H9 (cell line): ENCODE data around the gene DPP10. TPM values are rescaled to one million over a fixed set of nuclear protein-coding genes. Genes with fewer than 3 reads are reported as not detected.

ENCODE experiments used
- DNase-seq: peaks from one replicate; pipeline ENCODE4 v3.0.0-alpha.2; 2017
- H2AFZ ChIP-seq: one replicate; pipeline ENCODE4 v1.6.1; 2013; ENCODE audit warnings: mild to moderate bottlenecking, low read length, control low read depth, moderate library complexity
- H2AK5ac ChIP-seq: 2 replicates; pipeline ENCODE4 v1.6.1; 2013; ENCODE audit warnings: low read length, control low read depth, mixed read lengths; ENCODE audit not compliant: insufficient read length
- H2BK120ac ChIP-seq: one replicate; pipeline ENCODE4 v1.6.1; 2013; ENCODE audit warnings: low read depth, mild to moderate bottlenecking, low read length, control low read depth, inconsistent platforms; ENCODE audit not compliant: poor library complexity, severe bottlenecking
- H2BK12ac ChIP-seq: 2 replicates; pipeline ENCODE4 v1.6.1; 2013; ENCODE audit warnings: low read length, control low read depth, mixed read lengths, low read depth; ENCODE audit not compliant: insufficient read length
- H2BK15ac ChIP-seq: 2 replicates; pipeline ENCODE4 v1.6.1; 2013; ENCODE audit warnings: low read depth, low read length, control low read depth
- H2BK20ac ChIP-seq: one replicate; pipeline ENCODE4 v1.6.1; 2013; ENCODE audit warnings: low read depth, mild to moderate bottlenecking, low read length, control low read depth, inconsistent platforms; ENCODE audit not compliant: poor library complexity, severe bottlenecking
- H2BK5ac ChIP-seq: 2 replicates; pipeline ENCODE4 v1.6.1; 2013; ENCODE audit warnings: low read length, control low read depth, mixed read lengths; ENCODE audit not compliant: insufficient read length
- H3K14ac ChIP-seq: 2 replicates; pipeline ENCODE4 v1.6.1; 2013; ENCODE audit warnings: low read length, control low read depth; ENCODE audit not compliant: insufficient read depth
- H3K18ac ChIP-seq: 2 replicates; pipeline ENCODE4 v1.6.1; 2013; ENCODE audit warnings: low read depth, mild to moderate bottlenecking, mixed read lengths, low read length, control low read depth; ENCODE audit not compliant: insufficient read length
- H3K23ac ChIP-seq: 2 replicates; pipeline ENCODE4 v1.6.1; 2013; ENCODE audit warnings: low read length, control low read depth, mixed read lengths, low read depth; ENCODE audit not compliant: insufficient read length
- H3K23me2 ChIP-seq: 2 replicates; pipeline ENCODE4 v1.6.1; 2013; ENCODE audit warnings: low read depth, mild to moderate bottlenecking, mixed read lengths, low read length, control low read depth; ENCODE audit not compliant: insufficient read length, poor library complexity, severe bottlenecking
- H3K27ac ChIP-seq: 2 replicates; pipeline ENCODE4 v1.5.1; 2013; ENCODE audit warnings: low read length, control low read depth, mixed read lengths, low read depth; ENCODE audit not compliant: insufficient read length
- H3K27me3 ChIP-seq: 2 replicates; pipeline ENCODE4 v1.6.1; 2013; ENCODE audit warnings: low read length, control low read depth, inconsistent platforms; ENCODE audit not compliant: insufficient read depth
- H3K4ac ChIP-seq: 2 replicates; pipeline ENCODE4 v1.6.1; 2013; ENCODE audit warnings: low read depth, mild to moderate bottlenecking, control low read depth, inconsistent platforms, low read length, moderate library complexity
- H3K4me1 ChIP-seq: 2 replicates; pipeline ENCODE4 v1.6.1; 2013; ENCODE audit warnings: low read length, control low read depth, inconsistent platforms; ENCODE audit not compliant: insufficient read depth
- H3K4me2 ChIP-seq: 2 replicates; pipeline ENCODE4 v1.6.1; 2013; ENCODE audit warnings: low read length, control low read depth, mixed read lengths; ENCODE audit not compliant: insufficient read length, insufficient read depth
- H3K56ac ChIP-seq: 2 replicates; pipeline ENCODE4 v1.6.1; 2013; ENCODE audit warnings: low read depth, mild to moderate bottlenecking, mixed read lengths, low read length, control low read depth; ENCODE audit not compliant: insufficient read length
- H3K79me1 ChIP-seq: 2 replicates; pipeline ENCODE4 v1.6.1; 2013; ENCODE audit warnings: low read depth, mild to moderate bottlenecking, moderate library complexity, low read length, control low read depth, inconsistent platforms; ENCODE audit not compliant: insufficient read depth, poor library complexity, severe bottlenecking
- H3K79me2 ChIP-seq: 2 replicates; pipeline ENCODE4 v1.6.1; 2013; ENCODE audit warnings: low read length, control low read depth, inconsistent platforms; ENCODE audit not compliant: insufficient read depth
- H3K9ac ChIP-seq: 2 replicates; pipeline ENCODE4 v1.6.1; 2013; ENCODE audit warnings: low read length, control low read depth, mixed read lengths; ENCODE audit not compliant: insufficient read length; ENCODE audit errors: extremely low read depth
- H3K9me3 ChIP-seq: one replicate; pipeline ENCODE4 v1.6.1; 2013; ENCODE audit warnings: low read depth, low read length, inconsistent platforms; ENCODE audit not compliant: control insufficient read depth
- H3T11ph ChIP-seq: one replicate; pipeline ENCODE4 v1.6.1; 2013; ENCODE audit warnings: mild to moderate bottlenecking, low read length, control low read depth, inconsistent platforms
- H4K20me1 ChIP-seq: one replicate; pipeline ENCODE4 v1.6.1; 2013; ENCODE audit not compliant: control insufficient read depth, insufficient read length, insufficient read depth
- H4K5ac ChIP-seq: 2 replicates; pipeline ENCODE4 v1.6.1; 2013; ENCODE audit warnings: low read depth, mild to moderate bottlenecking, mixed read lengths, low read length, control low read depth; ENCODE audit not compliant: insufficient read length
- H4K8ac ChIP-seq: replicated peaks from 2 replicates; pipeline ENCODE4 v1.6.1; 2013; ENCODE audit warnings: low read length, control low read depth, mixed read lengths, low read depth; ENCODE audit not compliant: insufficient read length
- H4K91ac ChIP-seq: 2 replicates; pipeline ENCODE4 v1.6.1; 2013; ENCODE audit warnings: low read depth, mild to moderate bottlenecking, moderate library complexity, mixed read lengths, low read length, control low read depth; ENCODE audit not compliant: insufficient read length
- H3K27ac Mint-ChIP-seq, 3 experiments: 2 replicates in 2 of 3; 3 replicates in 1 of 3; pipeline ENCODE4 v1.8.0; 2020 to 2021; ENCODE audit warnings: mixed read lengths in 3 of 3, mild to moderate bottlenecking in 1 of 3, moderate library complexity in 1 of 3
- H3K27me3 Mint-ChIP-seq: 2 replicates; pipeline ENCODE4 v1.8.0; 2021; ENCODE audit warnings: low read depth, mild to moderate bottlenecking, moderate library complexity, mixed read lengths
- H3K36me3 Mint-ChIP-seq, 3 experiments: 2 replicates in 2 of 3; 3 replicates in 1 of 3; pipeline ENCODE4 v1.8.0; 2020 to 2021; ENCODE audit warnings: low read depth in 3 of 3, mixed read lengths in 3 of 3; ENCODE audit not compliant: insufficient read depth in 1 of 3
- H3K4me1 Mint-ChIP-seq, 2 experiments: 2 replicates each; pipeline ENCODE4 v1.8.0; 2020; ENCODE audit warnings: mixed read lengths in 2 of 2
- H3K4me3 Mint-ChIP-seq, 2 experiments: 2 replicates in 1 of 2; 3 replicates in 1 of 2; pipeline ENCODE4 v1.8.0; 2020 to 2021; ENCODE audit warnings: mild to moderate bottlenecking in 2 of 2, mixed read lengths in 2 of 2, moderate library complexity in 1 of 2
- H3K9me3 Mint-ChIP-seq, 2 experiments: 2 replicates in 1 of 2; 3 replicates in 1 of 2; pipeline ENCODE4 v1.8.0; 2020; ENCODE audit warnings: mild to moderate bottlenecking in 2 of 2, mixed read lengths in 2 of 2, moderate library complexity in 1 of 2
- WGBS: extraction: QIAGEN DNeasy Blood & Tissue Kit; methylation state at CpG from one replicate; pipeline ENCODE4 v1.1.7; 2013; ENCODE audit warnings: missing lambda C conversion rate, low lambda C conversion rate, mixed read lengths; ENCODE audit not compliant: insufficient read length; ENCODE audit errors: extremely low coverage; 5-methylcytosine and 5-hydroxymethylcytosine counted together
- total RNA-seq: library from RNA; stranded (reverse); gene quantifications from 2 replicates; pipeline ENCODE4 v1.2.1, GENCODE V29; 2021
- TF ChIP-seq, protein P1 (sequence below): fragments of 200-600 bp; sonication (generic); conservative IDR thresholded peaks from 3 replicates; pipeline ENCODE4 v1.8.0; 2021; ENCODE audit warnings: antibody characterized with exemption, mild to moderate bottlenecking

The DPP10 gene
- total RNA-seq, 1 experiment from 2014 or later, result 11.3 TPM

DNA sequence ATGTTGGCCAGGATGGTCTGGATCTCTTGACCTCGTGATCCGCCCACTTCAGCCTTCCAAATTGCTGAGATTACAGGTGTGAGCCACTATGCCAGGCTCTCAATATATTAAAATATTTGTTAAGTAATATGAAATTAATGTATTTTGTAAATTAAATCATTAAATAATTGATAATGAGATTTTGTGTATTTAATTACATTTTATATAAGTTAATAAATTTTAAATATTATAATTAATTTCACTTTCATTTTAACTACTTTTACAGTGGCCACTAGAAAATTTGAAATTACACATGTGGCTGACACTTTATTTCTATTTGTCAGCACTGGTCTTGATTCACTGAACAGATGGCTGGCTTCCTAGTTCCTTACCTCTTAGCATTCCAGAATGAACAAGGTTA, 102.6 kb downstream of the DPP10 start:
- Histone ChIP-seq H3K18ac (no peak overlapping the region), H3K14ac (no peak overlapping the region), H3K4me2 (no peak overlapping the region), H3K79me2 (no peaks in the 10 kb centered on the region), H2BK15ac (no peak overlapping the region), H4K20me1 (no peaks in the 10 kb centered on the region), H3K9me3 (no peaks in the 10 kb centered on the region), H2BK20ac (no peak overlapping the region), H3K9ac (no peak overlapping the region), H2AK5ac (no peak overlapping the region), H4K5ac (no peak overlapping the region), H3K27ac (no peak overlapping the region), H3T11ph (no peak overlapping the region), H2AFZ (no peak overlapping the region), H3K79me1 (no peaks in the 10 kb centered on the region), H2BK120ac (no peak overlapping the region), H4K91ac (no peak overlapping the region), H2BK5ac (no peak overlapping the region), H3K4me1 (no peaks in the 10 kb centered on the region), H3K56ac (no peak overlapping the region), H3K23me2 (no peaks in the 10 kb centered on the region), H3K27me3 (no peaks in the 10 kb centered on the region), H3K23ac (no peak overlapping the region), H4K8ac (no peak overlapping the region), H3K4ac (no peak overlapping the region), H2BK12ac (no peak overlapping the region)
- Mint-ChIP-seq H3K4me3 (no peak overlapping the region), H3K27ac (no peak overlapping the region), H3K9me3 (no peaks in the 10 kb centered on the region; a peak in 1 of 5 replicates), H3K4me1 (peaks cover 20 to 21% of the 10 kb centered on the region in 2 experiments), H3K27me3 (no peaks in the 10 kb centered on the region; the same call in none of the 2 replicates), H3K36me3 (no peaks in the 10 kb centered on the region)
- TF ChIP-seq, protein P1, sequence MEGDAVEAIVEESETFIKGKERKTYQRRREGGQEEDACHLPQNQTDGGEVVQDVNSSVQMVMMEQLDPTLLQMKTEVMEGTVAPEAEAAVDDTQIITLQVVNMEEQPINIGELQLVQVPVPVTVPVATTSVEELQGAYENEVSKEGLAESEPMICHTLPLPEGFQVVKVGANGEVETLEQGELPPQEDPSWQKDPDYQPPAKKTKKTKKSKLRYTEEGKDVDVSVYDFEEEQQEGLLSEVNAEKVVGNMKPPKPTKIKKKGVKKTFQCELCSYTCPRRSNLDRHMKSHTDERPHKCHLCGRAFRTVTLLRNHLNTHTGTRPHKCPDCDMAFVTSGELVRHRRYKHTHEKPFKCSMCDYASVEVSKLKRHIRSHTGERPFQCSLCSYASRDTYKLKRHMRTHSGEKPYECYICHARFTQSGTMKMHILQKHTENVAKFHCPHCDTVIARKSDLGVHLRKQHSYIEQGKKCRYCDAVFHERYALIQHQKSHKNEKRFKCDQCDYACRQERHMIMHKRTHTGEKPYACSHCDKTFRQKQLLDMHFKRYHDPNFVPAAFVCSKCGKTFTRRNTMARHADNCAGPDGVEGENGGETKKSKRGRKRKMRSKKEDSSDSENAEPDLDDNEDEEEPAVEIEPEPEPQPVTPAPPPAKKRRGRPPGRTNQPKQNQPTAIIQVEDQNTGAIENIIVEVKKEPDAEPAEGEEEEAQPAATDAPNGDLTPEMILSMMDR, result no peak
- DNase-seq, result no peak
- WGBS, result no CpG with 5 or more reads among the region's 2 CpGs
